ENCODE results near the gene NCBP3. TPM values are rescaled to one million over a fixed set of nuclear protein-coding genes. Genes with fewer than 3 reads are reported as not detected.

NCBP3 gene
- total RNA-seq, 1 donor from 2014 or later, result 34.9 TPM

GRCh38 chr17:3834811-3835210 lies 11.2 kb downstream of the NCBP3 start:
- peak; percentile 89 for ATAC-seq

GRCh38 chr17:3828852-3829232 lies 17.2 kb downstream of the NCBP3 start:
- H3K27ac ChIP-seq, result no peak overlapping the region

More at GRCh38 chr17:3834811-3835210, 11.2 kb downstream of the NCBP3 start:
- TF ChIP-seq, protein P1, sequence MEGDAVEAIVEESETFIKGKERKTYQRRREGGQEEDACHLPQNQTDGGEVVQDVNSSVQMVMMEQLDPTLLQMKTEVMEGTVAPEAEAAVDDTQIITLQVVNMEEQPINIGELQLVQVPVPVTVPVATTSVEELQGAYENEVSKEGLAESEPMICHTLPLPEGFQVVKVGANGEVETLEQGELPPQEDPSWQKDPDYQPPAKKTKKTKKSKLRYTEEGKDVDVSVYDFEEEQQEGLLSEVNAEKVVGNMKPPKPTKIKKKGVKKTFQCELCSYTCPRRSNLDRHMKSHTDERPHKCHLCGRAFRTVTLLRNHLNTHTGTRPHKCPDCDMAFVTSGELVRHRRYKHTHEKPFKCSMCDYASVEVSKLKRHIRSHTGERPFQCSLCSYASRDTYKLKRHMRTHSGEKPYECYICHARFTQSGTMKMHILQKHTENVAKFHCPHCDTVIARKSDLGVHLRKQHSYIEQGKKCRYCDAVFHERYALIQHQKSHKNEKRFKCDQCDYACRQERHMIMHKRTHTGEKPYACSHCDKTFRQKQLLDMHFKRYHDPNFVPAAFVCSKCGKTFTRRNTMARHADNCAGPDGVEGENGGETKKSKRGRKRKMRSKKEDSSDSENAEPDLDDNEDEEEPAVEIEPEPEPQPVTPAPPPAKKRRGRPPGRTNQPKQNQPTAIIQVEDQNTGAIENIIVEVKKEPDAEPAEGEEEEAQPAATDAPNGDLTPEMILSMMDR (IDR thresholded peaks at IDR 0.05), result no peak
- no peak for DNase-seq
- H3K27ac ChIP-seq, result no peak overlapping the region
- intact Hi-C loops (cut with DNase I), result no loop called here
- H3K4me3 ChIP-seq, result no peak overlapping the region
- H3K4me1 ChIP-seq, result peaks cover 8% of the 10 kb centered on the region
- H3K9me3 ChIP-seq, result no peaks in the 10 kb centered on the region
- H3K27me3 ChIP-seq, result no peaks in the 10 kb centered on the region
- peaks cover 79% of the 10 kb centered on the region for H3K36me3 ChIP-seq

GRCh38 chr17:3828151-3828851 lies 17.7 kb downstream of the NCBP3 start:
- peaks cover 78% of the 10 kb centered on the region for H3K36me3 ChIP-seq
- intact Hi-C loops (cut with DNase I), result no loop called here

More at GRCh38 chr17:3828852-3829232, 17.2 kb downstream of the NCBP3 start:
- H3K9me3 ChIP-seq, result no peaks in the 10 kb centered on the region
- no peaks in the 10 kb centered on the region for H3K4me1 ChIP-seq
- no peak overlapping the region for H3K4me3 ChIP-seq
- ATAC-seq (no peak), DNase-seq (no peak)
- H3K36me3 ChIP-seq, result peaks cover 78% of the 10 kb centered on the region
- H3K27me3 ChIP-seq, result no peaks in the 10 kb centered on the region
- TF ChIP-seq, protein P1 (IDR thresholded peaks at IDR 0.05), result no peak
- intact Hi-C loops (cut with DNase I), result no loop called here

GRCh38 chr17:3827124-3827773 lies 18.8 kb downstream of the NCBP3 start:
- no peak overlapping the region for H3K27ac ChIP-seq
- intact Hi-C loops (cut with DNase I), result no loop called here
- peaks cover 81% of the 10 kb centered on the region for H3K36me3 ChIP-seq
- peak; percentile 86 for ATAC-seq
- TF ChIP-seq, protein P1 (IDR thresholded peaks at IDR 0.05), result peak; percentile 70
- no peak overlapping the region for H3K4me3 ChIP-seq
- H3K9me3 ChIP-seq, result no peaks in the 10 kb centered on the region
- no peak for DNase-seq
- H3K4me1 ChIP-seq, result no peaks in the 10 kb centered on the region
- H3K27me3 ChIP-seq, result no peaks in the 10 kb centered on the region

More at GRCh38 chr17:3828151-3828851, 17.7 kb downstream of the NCBP3 start:
- ATAC-seq (peak; percentile 15), DNase-seq (no peak)
- Histone ChIP-seq H3K4me3 (no peak overlapping the region), H3K27ac (no peak overlapping the region), H3K9me3 (no peaks in the 10 kb centered on the region), H3K27me3 (no peaks in the 10 kb centered on the region), H3K4me1 (no peaks in the 10 kb centered on the region)
- TF ChIP-seq, protein P1 (IDR thresholded peaks at IDR 0.05), result no peak

DNA sequence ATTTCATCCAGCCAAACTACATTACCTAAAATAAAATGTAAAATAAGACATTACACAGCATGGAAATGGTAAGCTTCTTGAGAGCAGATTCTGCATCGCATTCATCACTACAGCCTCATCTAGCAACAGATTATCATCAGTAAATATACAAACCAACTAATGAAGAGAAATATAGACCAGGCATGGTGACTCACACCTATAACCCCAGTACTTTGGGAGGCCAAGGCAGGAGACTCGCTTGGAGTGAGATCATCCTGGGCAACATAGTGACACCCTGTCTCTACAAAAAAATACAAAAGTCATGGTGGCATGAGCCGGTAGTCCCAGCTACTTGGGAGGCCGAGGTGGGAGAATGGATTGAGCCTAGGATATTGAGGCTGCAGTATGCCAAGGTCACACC lies 19.9 kb downstream of the NCBP3 start:
- Histone ChIP-seq H3K9me3 (no peaks in the 10 kb centered on the region), H3K27ac (no peak overlapping the region), H3K4me1 (no peaks in the 10 kb centered on the region), H3K36me3 (peaks cover 92% of the 10 kb centered on the region), H3K4me3 (no peak overlapping the region), H3K27me3 (no peaks in the 10 kb centered on the region)
- no peak for ATAC-seq
- TF ChIP-seq, protein P1 (IDR thresholded peaks at IDR 0.05), result no peak
- no peak for DNase-seq
- intact Hi-C loops (cut with DNase I), result no loop called here

Measured in upper lobe of right lung (tissue), 1 donor.